Kidney tubule cell (primary cell): ENCODE data around the gene NCBP3.
A peak's percentile ranks its signal among the peaks of the same experiment; 100 is the strongest.
"Not testable (repeated sequence)": the region's sequence is repeated elsewhere in the genome, so short reads cannot be mapped to it uniquely, and the experiment has no call there.

Source experiments
- DNase-seq: peaks from one replicate; pipeline ENCODE4 v3.0.0-alpha.2; 2018; ENCODE audit warnings: low spot score

The NCBP3 gene

GRCh38 chr17:3809135-3809534 is 36.9 kb downstream of the NCBP3 start:
- no peak for DNase-seq

GRCh38 chr17:3808701-3809100 is 37.3 kb downstream of the NCBP3 start:
- DNase-seq = peak; percentile 49

GRCh38 chr17:3805581-3805980 is 40.5 kb downstream of the NCBP3 start:
- no peak for DNase-seq

GRCh38 chr17:3804503-3804931 is 41.5 kb downstream of the NCBP3 start:
- peak; percentile 96 for DNase-seq

GRCh38 chr17:3803308-3803640 is 42.8 kb downstream of the NCBP3 start:
- no peak for DNase-seq

GRCh38 chr17:3802461-3803307 is 43.4 kb downstream of the NCBP3 start:
- DNase-seq = peak; percentile 93

GRCh38 chr17:3801792-3802191 is 44.3 kb downstream of the NCBP3 start:
- DNase-seq = no peak

GRCh38 chr17:3801347-3801746 is 44.7 kb downstream of the NCBP3 start:
- DNase-seq = no peak

GRCh38 chr17:3800362-3801271 is 45.4 kb downstream of the NCBP3 start, which contains the start of gene ITGAE:
Gene ITGAE, minus strand, starts transcription at chr17:3801188. Its CDS starts 44 bp downstream, at chr17:3801144.
- no peak for DNase-seq

GRCh38 chr17:3799181-3799945 is 46.7 kb downstream of the NCBP3 start:
- no peak for DNase-seq

- peak; percentile 69 for DNase-seq
Observed at GRCh38 chr17:3798273-3799180, 47.5 kb downstream of the NCBP3 start.

- DNase-seq = no peak
Observed at GRCh38 chr17:3796822-3797170, 49.2 kb downstream of the NCBP3 start.

- DNase-seq = no peak
Observed at GRCh38 chr17:3796110-3796821, 49.8 kb downstream of the NCBP3 start.

GRCh38 chr17:3795390-3796102 is 50.5 kb downstream of the NCBP3 start:
- DNase-seq = peak; percentile 82

- peak; percentile 94 for DNase-seq
Observed at GRCh38 chr17:3794557-3795389, 51.3 kb downstream of the NCBP3 start.

- not testable (repeated sequence) for DNase-seq
Observed at GRCh38 chr17:3794152-3794551, 51.9 kb downstream of the NCBP3 start.

GRCh38 chr17:3793258-3793657 is 52.8 kb downstream of the NCBP3 start:
- DNase-seq = not testable (repeated sequence)

GRCh38 chr17:3792481-3792880 is 53.6 kb downstream of the NCBP3 start:
- no peak for DNase-seq

- DNase-seq = peak; percentile 35
Observed at GRCh38 chr17:3788200-3788599, 57.8 kb downstream of the NCBP3 start.
